Measurements from ENCODE around the gene AP3M1. TPM values are rescaled to one million over a fixed set of nuclear protein-coding genes. Genes with fewer than 3 reads are reported as not detected.
"Not testable (repeated sequence)": the region's sequence is repeated elsewhere in the genome, so short reads cannot be mapped to it uniquely, and the experiment has no call there.

AP3M1 gene
- total and polyA plus RNA-seq, 8 donors: 37.5 to 56.4 (median 53.8) TPM

DNA sequence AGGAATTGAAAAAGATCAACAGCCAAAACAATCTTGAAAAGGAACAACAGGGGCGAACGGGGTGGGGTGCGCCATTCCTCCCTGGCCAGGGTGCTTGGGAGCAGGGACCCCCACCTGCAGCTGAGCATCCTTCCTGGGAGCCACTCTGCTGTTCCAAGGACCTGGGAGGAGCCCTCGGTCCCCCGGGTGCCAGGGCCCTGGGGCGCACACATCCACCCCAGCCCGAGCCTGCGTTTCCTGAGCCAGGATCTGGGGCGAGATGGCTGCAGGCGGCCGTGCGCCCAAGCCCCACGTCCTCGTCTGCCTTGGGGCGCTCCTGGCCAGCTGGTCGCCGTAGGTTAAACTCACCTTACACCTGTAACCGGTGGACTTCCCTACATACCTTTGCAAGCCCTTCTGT, 10.6 kb downstream of the AP3M1 start:
- TF ChIP-seq CTCF (IDR thresholded peaks at IDR 0.05): no peak
- intact Hi-C loops (cut with DNase I): no loop called here
- H3K27me3 ChIP-seq: no peaks in the 10 kb centered on the region
- no peak overlapping the region for H3K27ac ChIP-seq
- H3K9me3 ChIP-seq: no peaks in the 10 kb centered on the region
- ATAC-seq (no peak), DNase-seq (peak in 1 of 4 donors; percentile 65)
- H3K4me1 ChIP-seq: peaks cover 0 to 9% of the 10 kb centered on the region in 2 donors
- H3K4me3 ChIP-seq: no peak overlapping the region
- H3K36me3 ChIP-seq: peaks cover 0 to 43% of the 10 kb centered on the region in 2 donors

GRCh38 chr10:74138596-74138995, 12.0 kb downstream of the AP3M1 start:
- H3K27ac ChIP-seq; DNase-seq; H3K9me3 ChIP-seq; H3K27me3 ChIP-seq; ATAC-seq; H3K4me1 ChIP-seq; H3K4me3 ChIP-seq; intact Hi-C loops (cut with DNase I): not testable (repeated sequence)
- peaks cover 0 to 53% of the 10 kb centered on the region in 2 donors for H3K36me3 ChIP-seq

DNA sequence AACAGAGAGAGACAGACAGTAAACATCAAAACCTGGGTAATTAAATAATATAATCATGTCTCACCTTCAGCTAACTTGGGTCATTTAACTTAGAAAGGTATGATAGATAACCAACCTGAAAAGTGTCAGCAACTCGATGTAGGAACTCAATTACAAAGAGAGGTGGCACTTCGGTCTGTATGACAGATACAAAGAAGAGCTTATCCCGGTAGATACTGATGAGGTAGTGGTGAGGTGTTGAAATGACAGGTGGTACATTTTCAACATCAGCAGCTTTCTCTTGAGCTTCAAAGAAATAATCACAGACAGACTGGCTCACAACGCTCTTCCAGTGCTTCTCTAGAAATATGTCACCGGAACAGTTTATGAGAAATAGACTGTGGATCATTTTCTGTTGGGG, 12.6 kb downstream of the AP3M1 start:
- H3K27ac ChIP-seq: no peak overlapping the region
- peaks cover 0 to 59% of the 10 kb centered on the region in 2 donors for H3K36me3 ChIP-seq
- no peaks in the 10 kb centered on the region for H3K9me3 ChIP-seq
- ATAC-seq (no peak), DNase-seq (no peak)
- no peaks in the 10 kb centered on the region for H3K27me3 ChIP-seq
- no peak for TF ChIP-seq CTCF (IDR thresholded peaks at IDR 0.05)
- no peaks in the 10 kb centered on the region for H3K4me1 ChIP-seq
- intact Hi-C loops (cut with DNase I): no loop called here
- no peak overlapping the region for H3K4me3 ChIP-seq

GRCh38 chr10:74135452-74135851, 15.2 kb downstream of the AP3M1 start:
- Histone ChIP-seq H3K4me1 (no peaks in the 10 kb centered on the region), H3K27me3 (no peaks in the 10 kb centered on the region), H3K36me3 (peaks cover 0 to 84% of the 10 kb centered on the region in 2 donors), H3K27ac (no peak overlapping the region), H3K4me3 (no peak overlapping the region), H3K9me3 (no peaks in the 10 kb centered on the region)
- ATAC-seq: no peak
- intact Hi-C loops (cut with DNase I): no loop called here
- no peak for TF ChIP-seq CTCF (IDR thresholded peaks at IDR 0.05)
- no peak for DNase-seq

GRCh38 chr10:74133923-74134820, 16.5 kb downstream of the AP3M1 start:
- Histone ChIP-seq H3K4me1 (no peaks in the 10 kb centered on the region), H3K36me3 (peaks cover 0 to 93% of the 10 kb centered on the region in 2 donors), H3K9me3 (no peaks in the 10 kb centered on the region), H3K4me3 (no peak overlapping the region), H3K27me3 (no peaks in the 10 kb centered on the region), H3K27ac (no peak overlapping the region)
- no peak for TF ChIP-seq CTCF (IDR thresholded peaks at IDR 0.05)
- ATAC-seq: no peak
- DNase-seq: no peak
- intact Hi-C loops (cut with DNase I): no loop called here
